MM.1S (cell line): ENCODE data around the gene PTTG1IP.
"Not testable (repeated sequence)": the region's sequence is repeated elsewhere in the genome, so short reads cannot be mapped to it uniquely, and the experiment has no call there.

Source experiments
- DNase-seq: peaks from one replicate; pipeline ENCODE4 v3.0.0-alpha.2; 2015
- H2AFZ ChIP-seq: fragments of 300-600 bp; sonication (generic); 2 replicates; pipeline ENCODE4 v1.6.0; 2016; ENCODE audit warnings: antibody characterized with exemption, low read length
- H3F3A ChIP-seq: fragments of 300-600 bp; sonication (generic); 2 replicates; pipeline ENCODE4 v1.6.1; 2016; ENCODE audit warnings: mild to moderate bottlenecking, antibody characterized with exemption, low read length, moderate library complexity, mixed read lengths; ENCODE audit not compliant: insufficient read depth
- H3K27ac ChIP-seq: fragments of 300-600 bp; sonication (generic); 2 replicates; pipeline ENCODE4 v1.5.1; 2016; ENCODE audit warnings: mild to moderate bottlenecking, low read length
- H3K27me3 ChIP-seq: fragments of 300-600 bp; sonication (generic); replicated peaks from 2 replicates; pipeline ENCODE4 v1.6.0; 2016; ENCODE audit warnings: low read length; ENCODE audit not compliant: insufficient read depth
- H3K36me3 ChIP-seq: fragments of 300-600 bp; sonication (generic); replicated peaks from 2 replicates; pipeline ENCODE4 v1.6.1; 2016; ENCODE audit warnings: mild to moderate bottlenecking, low read length, mixed read lengths; ENCODE audit not compliant: insufficient read depth
- H3K4me1 ChIP-seq: fragments of 300-600 bp; sonication (generic); 2 replicates; pipeline ENCODE4 v1.6.1; 2016; ENCODE audit warnings: low read length, mixed read lengths
- H3K4me2 ChIP-seq: fragments of 300-600 bp; sonication (generic); 2 replicates; pipeline ENCODE4 v1.6.0; 2016; ENCODE audit warnings: low read depth, low read length
- H3K4me3 ChIP-seq: fragments of 300-600 bp; sonication (generic); 2 replicates; pipeline ENCODE4 v1.5.1; 2016; ENCODE audit warnings: low read length, mixed read lengths
- H3K79me2 ChIP-seq: fragments of 300-600 bp; sonication (generic); 2 replicates; pipeline ENCODE4 v1.6.1; 2016; ENCODE audit warnings: mixed run types, low read length, mixed read lengths
- H3K9ac ChIP-seq: fragments of 300-600 bp; sonication (generic); 2 replicates; pipeline ENCODE4 v1.6.1; 2016; ENCODE audit warnings: low read length, mixed read lengths
- H3K9me2 ChIP-seq: fragments of 300-600 bp; sonication (generic); replicated peaks from 2 replicates; pipeline ENCODE4 v1.6.1; 2016; ENCODE audit warnings: mild to moderate bottlenecking, low read length, mixed read lengths; ENCODE audit not compliant: insufficient read depth
- H3K9me3 ChIP-seq: fragments of 300-600 bp; sonication (generic); replicated peaks from 2 replicates; pipeline ENCODE4 v1.6.1; 2016; ENCODE audit warnings: mild to moderate bottlenecking, low read length, mixed read lengths; ENCODE audit not compliant: insufficient read depth
- H4K20me1 ChIP-seq: fragments of 300-600 bp; sonication (generic); 2 replicates; pipeline ENCODE4 v1.6.1; 2016; ENCODE audit warnings: mild to moderate bottlenecking, low read length, moderate library complexity, mixed read lengths; ENCODE audit not compliant: insufficient read depth
- CTCF ChIP-seq: fragments of 300-600 bp; sonication (generic); IDR thresholded peaks from 2 replicates; pipeline ENCODE4 v1.5.1; 2016; ENCODE audit warnings: antibody characterized with exemption, low read length, mixed read lengths
- EZH2 ChIP-seq: fragments of 300-600 bp; sonication (generic); optimal IDR thresholded peaks from 2 replicates; pipeline ENCODE3; 2017; ENCODE audit warnings: low read depth, mild to moderate bottlenecking, antibody characterized with exemption, low read length, mixed read lengths
- EZH2phosphoT487 ChIP-seq: fragments of 300-600 bp; sonication (generic); IDR thresholded peaks from 2 replicates; pipeline ENCODE4 v1.6.1; 2018; ENCODE audit warnings: antibody characterized with exemption, low read length

PTTG1IP gene

GRCh38 chr21:44914176-44914874 lies 40.8 kb upstream of the PTTG1IP start:
- no peak overlapping the region for H3K9ac ChIP-seq
- H3K27me3 ChIP-seq, result peaks cover 95% of the 10 kb centered on the region
- no peak overlapping the region for H3K27ac ChIP-seq
- H3K4me2 ChIP-seq, result no peak overlapping the region
- no peak overlapping the region for H2AFZ ChIP-seq
- no peaks in the 10 kb centered on the region for H3K36me3 ChIP-seq
- H3K9me3 ChIP-seq, result no peaks in the 10 kb centered on the region
- H4K20me1 ChIP-seq, result no peaks in the 10 kb centered on the region; the same call in 1 of the 2 replicates
- no peak for DNase-seq
- H3F3A ChIP-seq, result no peaks in the 10 kb centered on the region
- TF ChIP-seq CTCF (no peak), EZH2phosphoT487 (no peak), EZH2 (no peak)
- no peaks in the 10 kb centered on the region for H3K4me1 ChIP-seq
- H3K4me3 ChIP-seq, result no peak overlapping the region
- no peaks in the 10 kb centered on the region for H3K9me2 ChIP-seq
- no peaks in the 10 kb centered on the region for H3K79me2 ChIP-seq

GRCh38 chr21:44913425-44914175 lies 40.1 kb upstream of the PTTG1IP start:
- H3K4me3 ChIP-seq, result no peak overlapping the region
- peaks cover 96% of the 10 kb centered on the region for H3K27me3 ChIP-seq
- DNase-seq, result no peak
- no peaks in the 10 kb centered on the region for H3K9me3 ChIP-seq
- H3K4me1 ChIP-seq, result no peaks in the 10 kb centered on the region
- no peak overlapping the region for H2AFZ ChIP-seq
- no peak overlapping the region for H3K4me2 ChIP-seq
- no peaks in the 10 kb centered on the region for H3F3A ChIP-seq
- no peaks in the 10 kb centered on the region; the same call in 1 of the 2 replicates for H4K20me1 ChIP-seq
- H3K36me3 ChIP-seq, result no peaks in the 10 kb centered on the region
- no peaks in the 10 kb centered on the region for H3K9me2 ChIP-seq
- TF ChIP-seq EZH2 (no peak), EZH2phosphoT487 (no peak), CTCF (no peak)
- no peaks in the 10 kb centered on the region for H3K79me2 ChIP-seq
- H3K27ac ChIP-seq, result no peak overlapping the region
- no peak overlapping the region for H3K9ac ChIP-seq

GRCh38 chr21:44912506-44913412 lies 39.3 kb upstream of the PTTG1IP start:
- peaks cover 94% of the 10 kb centered on the region for H3K27me3 ChIP-seq
- H3K27ac ChIP-seq, H3K9ac ChIP-seq, H3K4me1 ChIP-seq, H3F3A ChIP-seq, H3K9me3 ChIP-seq, H3K4me3 ChIP-seq, H3K79me2 ChIP-seq, H3K36me3 ChIP-seq, H3K9me2 ChIP-seq, H3K4me2 ChIP-seq, H2AFZ ChIP-seq, DNase-seq, H4K20me1 ChIP-seq: not testable (repeated sequence)
